Thyroid gland (tissue), 4 donors: ENCODE data around the gene ETV2. TPM values are rescaled to one million over a fixed set of nuclear protein-coding genes. Genes with fewer than 3 reads are reported as not detected.
"Not testable (repeated sequence)": the region's sequence is repeated elsewhere in the genome, so short reads cannot be mapped to it uniquely, and the experiment has no call there.

Source experiments
- DNase-seq, 2 donors: peaks; one replicate each; pipeline ENCODE4 v3.0.0-alpha.2; 2019
- H3K27ac ChIP-seq, 3 donors: fragments of 200-600 bp; sonication (generic); 1 replicate in 2 of 3; 2 replicates in 1 of 3; pipeline ENCODE4 v1.5.1; 2016 to 2019; ENCODE audit warnings: mild to moderate bottlenecking in 1 of 3, moderate library complexity in 1 of 3
- H3K27me3 ChIP-seq: fragments of 200-600 bp; sonication (generic); one replicate; pipeline ENCODE4 v1.5.1; 2019
- H3K36me3 ChIP-seq, 2 donors: fragments of 200-600 bp; sonication (generic); one replicate each; pipeline ENCODE4 v1.5.1; 2016 to 2019
- H3K4me1 ChIP-seq, 2 donors: fragments of 200-600 bp; sonication (generic); one replicate each; pipeline ENCODE4 v1.5.1; 2017 to 2019
- H3K4me3 ChIP-seq, 3 donors: fragments of 200-600 bp; sonication (generic); replicated peaks in 1 of 3; 1 replicate in 2 of 3; 2 replicates in 1 of 3; pipeline ENCODE4 v1.5.1; 2016; ENCODE audit warnings: mild to moderate bottlenecking in 1 of 3
- H3K9me3 ChIP-seq: fragments of 200-600 bp; sonication (generic); one replicate; pipeline ENCODE4 v1.5.1; 2017
- CTCF ChIP-seq, 6 experiments: fragments of 200-600 bp in 3 of 6; fragments of 450-650 bp in 3 of 6; sonication (generic) in 3 of 6; IDR thresholded peaks; one replicate each; pipeline ENCODE4 v1.5.1; 2016 to 2019; ENCODE audit warnings: antibody characterized with exemption in 6 of 6, mild to moderate bottlenecking in 2 of 6, inconsistent platforms in 1 of 6, moderate library complexity in 1 of 6
- POLR2A ChIP-seq, 2 donors: fragments of 450-650 bp; IDR thresholded peaks; one replicate each; pipeline ENCODE4 v1.6.1; 2017; ENCODE audit warnings: antibody characterized with exemption in 2 of 2, mild to moderate bottlenecking in 2 of 2, moderate library complexity in 1 of 2
- WGBS, 2 donors: methylation state at CpG; one replicate each; pipeline ENCODE4 v1.1.5; 2017; 5-methylcytosine and 5-hydroxymethylcytosine counted together
- intact Hi-C: fragments of 100-400 bp; cut with DNase I; formaldehyde crosslinking; loops from one replicate; pipeline ENCODE4 v1.15.1; 2023
- total RNA-seq, 4 donors: library from RNA; depleted of rRNA; stranded (reverse); fragments of >200 nt; gene quantifications; one replicate each; pipeline ENCODE4 v1.2.3, GENCODE V29; 2016

The ETV2 gene
- total RNA-seq, 4 donors from 2014 or later = 0.56 TPM; not detected in 3

DNA sequence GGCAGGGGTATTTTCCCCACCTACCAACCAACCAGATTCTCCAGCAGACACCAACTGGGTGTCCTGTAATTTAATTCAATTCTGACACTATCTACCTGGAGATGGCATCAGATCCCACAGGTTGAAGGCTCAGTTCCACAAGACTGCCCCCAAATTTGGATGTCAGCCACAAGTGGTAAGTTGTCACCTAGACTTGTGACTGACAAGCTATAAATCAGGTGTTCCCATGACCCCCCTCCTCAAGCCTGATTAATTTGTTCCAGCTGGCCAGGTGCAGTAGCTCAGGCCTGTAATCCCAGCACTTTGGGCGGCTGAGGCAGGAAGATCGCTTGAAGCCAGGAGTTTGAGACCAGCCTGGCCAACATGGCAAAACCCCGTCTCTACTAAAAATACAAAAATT, 39.6 kb upstream of the ETV2 start:
- no peaks in the 10 kb centered on the region for H3K9me3 ChIP-seq
- no peaks in the 10 kb centered on the region for H3K4me1 ChIP-seq
- H3K36me3 ChIP-seq = no peaks in the 10 kb centered on the region
- no peak overlapping the region for H3K4me3 ChIP-seq
- no peak for DNase-seq
- no peak overlapping the region for H3K27ac ChIP-seq
- TF ChIP-seq POLR2A (IDR thresholded peaks at IDR 0.05) = no peak
- no peak for TF ChIP-seq CTCF (IDR thresholded peaks at IDR 0.05)
- no peaks in the 10 kb centered on the region for H3K27me3 ChIP-seq
- intact Hi-C loops = loop anchor here (10.0 kb wide), 1 partner anchor 327 kb away; no protein-coding TSS in a partner anchor
- 85 to 100% methylated on average over 3 of the region's 3 CpGs for WGBS, 2 donors

GRCh38 chr19:35604436-35604835, 37.1 kb upstream of the ETV2 start:
- H3K27ac ChIP-seq = not testable (repeated sequence)
- WGBS, 2 donors = 90 to 91% methylated on average over 4 of the region's 4 CpGs

GRCh38 chr19:35607170-35607569, 34.4 kb upstream of the ETV2 start:
- WGBS, 2 donors = 85 to 86% methylated on average over 8 of the region's 8 CpGs
- intact Hi-C loops = loop anchor here (10.0 kb wide), 1 partner anchor 332 kb away; no protein-coding TSS in a partner anchor
- not testable (repeated sequence) for H3K4me1 ChIP-seq

More at GRCh38 chr19:35604436-35604835, 37.1 kb upstream of the ETV2 start:
- not testable (repeated sequence) for H3K36me3 ChIP-seq, H3K4me3 ChIP-seq, H3K4me1 ChIP-seq, H3K9me3 ChIP-seq, DNase-seq, H3K27me3 ChIP-seq
- intact Hi-C loops = loop anchor here (10.0 kb wide), 1 partner anchor 330 kb away; no protein-coding TSS in a partner anchor

GRCh38 chr19:35607661-35608060, 33.9 kb upstream of the ETV2 start:
- H3K9me3 ChIP-seq = no peaks in the 10 kb centered on the region
- no peak overlapping the region for H3K4me3 ChIP-seq
- intact Hi-C loops = loop anchor here (10.0 kb wide), 1 partner anchor 333 kb away; no protein-coding TSS in a partner anchor
- no peaks in the 10 kb centered on the region for H3K36me3 ChIP-seq
- DNase-seq = no peak
- WGBS, 2 donors = 77 to 85% methylated on average over 3 of the region's 3 CpGs
- no peak overlapping the region for H3K27ac ChIP-seq
- H3K27me3 ChIP-seq = no peaks in the 10 kb centered on the region
- TF ChIP-seq CTCF (IDR thresholded peaks at IDR 0.05) (no peak), POLR2A (IDR thresholded peaks at IDR 0.05) (no peak)
- peaks cover 5% of the 10 kb centered on the region in 2 donors for H3K4me1 ChIP-seq

More at GRCh38 chr19:35607170-35607569, 34.4 kb upstream of the ETV2 start:
- not testable (repeated sequence) for H3K4me3 ChIP-seq, H3K36me3 ChIP-seq, DNase-seq, H3K27ac ChIP-seq, H3K27me3 ChIP-seq, H3K9me3 ChIP-seq

- no peaks in the 10 kb centered on the region for H3K27me3 ChIP-seq
- 57 to 65% methylated on average over 2 of the region's 2 CpGs for WGBS, 2 donors
- peaks cover 9 to 10% of the 10 kb centered on the region in 2 donors for H3K4me1 ChIP-seq
- H3K36me3 ChIP-seq = no peaks in the 10 kb centered on the region
- no peaks in the 10 kb centered on the region for H3K9me3 ChIP-seq
- intact Hi-C loops = loop anchor here (10.0 kb wide), 1 partner anchor 333 kb away; no protein-coding TSS in a partner anchor
- TF ChIP-seq POLR2A (IDR thresholded peaks at IDR 0.05) = no peak
- no peak for TF ChIP-seq CTCF (IDR thresholded peaks at IDR 0.05)
- DNase-seq = no peak
- H3K27ac ChIP-seq = no peak overlapping the region
- no peak overlapping the region for H3K4me3 ChIP-seq
These were observed 33.3 kb upstream of the ETV2 start for GRCh38 chr19:35608251-35608650.

GRCh38 chr19:35609851-35610353, 31.6 kb upstream of the ETV2 start:
- no peaks in the 10 kb centered on the region for H3K9me3 ChIP-seq
- no peaks in the 10 kb centered on the region for H3K27me3 ChIP-seq
- no peak for DNase-seq
- WGBS, 2 donors = 80 to 89% methylated on average over 5 to 6 of the region's 6 CpGs
- TF ChIP-seq CTCF (IDR thresholded peaks at IDR 0.05) = no peak
- no peak for TF ChIP-seq POLR2A (IDR thresholded peaks at IDR 0.05)
- H3K4me1 ChIP-seq = peaks cover 9 to 10% of the 10 kb centered on the region in 2 donors
- no peak overlapping the region for H3K4me3 ChIP-seq
- intact Hi-C loops = loop anchor here (10.0 kb wide), 2 partner anchors 255 to 335 kb away; partner anchors contain the start of gene FFAR3
- no peak overlapping the region for H3K27ac ChIP-seq
- no peaks in the 10 kb centered on the region for H3K36me3 ChIP-seq
